Activated gamma-delta T cell treated with anti-CD3 and anti-CD28 coated beads, Interleukin-2, amount 50 U/mL, for 16 hours (primary cell): ENCODE results near the gene TBC1D21.

Experiments
- DNase-seq: peaks from one replicate; pipeline ENCODE4 v3.0.0-alpha.2; 2020; ENCODE audit warnings: low read depth

The TBC1D21 gene

GRCh38 chr15:73908822-73909122, 35.4 kb downstream of the TBC1D21 start:
- DNase-seq: no peak

- no peak for DNase-seq
Measured at GRCh38 chr15:73909651-73910050, 36.3 kb downstream of the TBC1D21 start.

- DNase-seq: no peak
Measured at GRCh38 chr15:73910522-73911303, 37.3 kb downstream of the TBC1D21 start.

GRCh38 chr15:73912030-73912596, 38.7 kb downstream of the TBC1D21 start:
- no peak for DNase-seq

- no peak for DNase-seq
Measured at GRCh38 chr15:73914145-73914544, 40.8 kb downstream of the TBC1D21 start.

- no peak for DNase-seq
Measured at GRCh38 chr15:73915082-73915481, 41.7 kb downstream of the TBC1D21 start.

GRCh38 chr15:73918784-73919183, 45.4 kb downstream of the TBC1D21 start:
- no peak for DNase-seq

- no peak for DNase-seq
Measured at GRCh38 chr15:73919706-73920105, 46.3 kb downstream of the TBC1D21 start.

- DNase-seq: no peak
Measured at GRCh38 chr15:73921254-73921925, 48.0 kb downstream of the TBC1D21 start.

GRCh38 chr15:73922186-73923151, 49.1 kb downstream of the TBC1D21 start:
- no peak for DNase-seq

- no peak for DNase-seq
Measured at GRCh38 chr15:73923156-73923487, 49.8 kb downstream of the TBC1D21 start.

GRCh38 chr15:73923488-73924164, 50.3 kb downstream of the TBC1D21 start:
- DNase-seq: no peak

- no peak for DNase-seq
Measured at GRCh38 chr15:73924171-73924921, 51.0 kb downstream of the TBC1D21 start.

GRCh38 chr15:73925848-73926218, 52.5 kb downstream of the TBC1D21 start:
- DNase-seq: no peak

GRCh38 chr15:73926219-73927002, 53.0 kb downstream of the TBC1D21 start, which contains the start of gene LOXL1:
TSS of gene LOXL1 (plus strand) at chr15:73926462. CDS start at chr15:73926784, 322 bp downstream.
- DNase-seq: no peak

GRCh38 chr15:73927003-73927475, 53.7 kb downstream of the TBC1D21 start:
- no peak for DNase-seq

GRCh38 chr15:73927476-73928240, 54.3 kb downstream of the TBC1D21 start:
- peak; percentile 56 for DNase-seq

- DNase-seq: no peak
Measured at GRCh38 chr15:73928241-73928579, 54.8 kb downstream of the TBC1D21 start.

GRCh38 chr15:73928971-73929627, 55.7 kb downstream of the TBC1D21 start:
- DNase-seq: no peak
